Testis (tissue), 2 donors: ENCODE measurements around the gene GCNT4.

Experiments
- POLR2A ChIP-seq: fragments of 450-650 bp; IDR thresholded peaks from one replicate; pipeline ENCODE4 v1.6.1; 2017; ENCODE audit warnings: antibody characterized with exemption, mild to moderate bottlenecking, moderate library complexity
- TF ChIP-seq, protein P1 (sequence below), 3 experiments: fragments of 450-650 bp in 2 of 3; fragments of 200-600 bp in 1 of 3; sonication (generic) in 1 of 3; IDR thresholded peaks; one replicate each; pipeline ENCODE4 v1.5.1; 2016 to 2019; ENCODE audit warnings: antibody characterized with exemption in 3 of 3, mild to moderate bottlenecking in 2 of 3, moderate library complexity in 1 of 3

GRCh38 chr5:75028090-75028489 is 24.3 kb downstream of the GCNT4 start:
- TF ChIP-seq POLR2A = no peak
- TF ChIP-seq, protein P1, sequence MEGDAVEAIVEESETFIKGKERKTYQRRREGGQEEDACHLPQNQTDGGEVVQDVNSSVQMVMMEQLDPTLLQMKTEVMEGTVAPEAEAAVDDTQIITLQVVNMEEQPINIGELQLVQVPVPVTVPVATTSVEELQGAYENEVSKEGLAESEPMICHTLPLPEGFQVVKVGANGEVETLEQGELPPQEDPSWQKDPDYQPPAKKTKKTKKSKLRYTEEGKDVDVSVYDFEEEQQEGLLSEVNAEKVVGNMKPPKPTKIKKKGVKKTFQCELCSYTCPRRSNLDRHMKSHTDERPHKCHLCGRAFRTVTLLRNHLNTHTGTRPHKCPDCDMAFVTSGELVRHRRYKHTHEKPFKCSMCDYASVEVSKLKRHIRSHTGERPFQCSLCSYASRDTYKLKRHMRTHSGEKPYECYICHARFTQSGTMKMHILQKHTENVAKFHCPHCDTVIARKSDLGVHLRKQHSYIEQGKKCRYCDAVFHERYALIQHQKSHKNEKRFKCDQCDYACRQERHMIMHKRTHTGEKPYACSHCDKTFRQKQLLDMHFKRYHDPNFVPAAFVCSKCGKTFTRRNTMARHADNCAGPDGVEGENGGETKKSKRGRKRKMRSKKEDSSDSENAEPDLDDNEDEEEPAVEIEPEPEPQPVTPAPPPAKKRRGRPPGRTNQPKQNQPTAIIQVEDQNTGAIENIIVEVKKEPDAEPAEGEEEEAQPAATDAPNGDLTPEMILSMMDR (IDR thresholded peaks at IDR 0.05) = no peak
